ENCODE measurements around the gene ENKD1.

GRCh38 chr16:67699265-67699664, 32.7 kb upstream of the ENKD1 start:
- TF ChIP-seq POLR2A (IDR thresholded peaks at IDR 0.05; ENCODE audit: low read length) (no peak), GATA1 (IDR thresholded peaks at IDR 0.05; ENCODE audit: low read depth, low read length) (no peak)

Data from erythroblast (primary cell).